Activated naive CD8-positive, alpha-beta T cell (primary cell): Measurements from ENCODE around the gene KANTR.

Experiments
- H3K27ac Mint-ChIP-seq: one replicate; pipeline ENCODE4 v1.8.0; 2021; ENCODE audit warnings: mixed read lengths
- H3K27me3 Mint-ChIP-seq: one replicate; pipeline ENCODE4 v1.8.0; 2021; ENCODE audit warnings: mixed read lengths
- H3K36me3 Mint-ChIP-seq: one replicate; pipeline ENCODE4 v1.8.0; 2021; ENCODE audit warnings: mixed read lengths
- H3K4me1 Mint-ChIP-seq: one replicate; pipeline ENCODE4 v1.8.0; 2021; ENCODE audit warnings: low read depth, mixed read lengths
- H3K4me3 Mint-ChIP-seq: one replicate; pipeline ENCODE4 v1.8.0; 2021; ENCODE audit warnings: mild to moderate bottlenecking, mixed read lengths
- H3K9me3 Mint-ChIP-seq: one replicate; pipeline ENCODE4 v1.8.0; 2021; ENCODE audit warnings: low read depth, mixed read lengths

KANTR gene

DNA sequence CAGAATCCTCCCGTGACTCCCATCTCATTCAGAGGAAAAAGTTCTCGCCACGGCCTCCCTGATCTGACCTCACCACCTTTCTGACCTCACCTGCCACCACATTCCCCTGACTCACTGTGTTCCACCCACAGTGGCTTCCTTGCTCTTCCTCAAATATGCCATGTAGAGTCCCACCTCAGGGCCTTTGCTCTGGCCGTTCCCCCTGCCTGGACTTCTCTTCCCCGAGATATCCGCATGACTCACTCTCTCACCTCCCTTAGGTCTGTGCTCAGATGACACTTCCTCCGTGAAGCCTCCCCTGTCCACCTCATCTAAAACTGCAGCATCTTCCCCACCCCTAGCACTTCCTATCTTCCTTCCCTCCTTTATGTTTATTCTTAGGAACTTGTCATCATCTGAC lies 18.9 kb upstream of the KANTR start:
- Mint-ChIP-seq H3K4me1 (peaks cover 18% of the 10 kb centered on the region), H3K9me3 (no peaks in the 10 kb centered on the region), H3K27me3 (no peaks in the 10 kb centered on the region), H3K36me3 (no peaks in the 10 kb centered on the region), H3K27ac (no peak overlapping the region), H3K4me3 (no peak overlapping the region)

DNA sequence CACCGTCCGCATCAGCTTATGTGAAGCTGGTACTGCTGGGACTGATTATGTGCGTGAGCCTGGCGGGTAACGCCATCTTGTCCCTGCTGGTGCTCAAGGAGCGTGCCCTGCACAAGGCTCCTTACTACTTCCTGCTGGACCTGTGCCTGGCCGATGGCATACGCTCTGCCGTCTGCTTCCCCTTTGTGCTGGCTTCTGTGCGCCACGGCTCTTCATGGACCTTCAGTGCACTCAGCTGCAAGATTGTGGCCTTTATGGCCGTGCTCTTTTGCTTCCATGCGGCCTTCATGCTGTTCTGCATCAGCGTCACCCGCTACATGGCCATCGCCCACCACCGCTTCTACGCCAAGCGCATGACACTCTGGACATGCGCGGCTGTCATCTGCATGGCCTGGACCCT lies 17.3 kb upstream of the KANTR start:
- H3K4me3 Mint-ChIP-seq, result no peak overlapping the region
- H3K9me3 Mint-ChIP-seq, result no peaks in the 10 kb centered on the region
- H3K36me3 Mint-ChIP-seq, result no peaks in the 10 kb centered on the region
- no peak overlapping the region for H3K27ac Mint-ChIP-seq
- H3K4me1 Mint-ChIP-seq, result peaks cover 24% of the 10 kb centered on the region
- H3K27me3 Mint-ChIP-seq, result no peaks in the 10 kb centered on the region

DNA sequence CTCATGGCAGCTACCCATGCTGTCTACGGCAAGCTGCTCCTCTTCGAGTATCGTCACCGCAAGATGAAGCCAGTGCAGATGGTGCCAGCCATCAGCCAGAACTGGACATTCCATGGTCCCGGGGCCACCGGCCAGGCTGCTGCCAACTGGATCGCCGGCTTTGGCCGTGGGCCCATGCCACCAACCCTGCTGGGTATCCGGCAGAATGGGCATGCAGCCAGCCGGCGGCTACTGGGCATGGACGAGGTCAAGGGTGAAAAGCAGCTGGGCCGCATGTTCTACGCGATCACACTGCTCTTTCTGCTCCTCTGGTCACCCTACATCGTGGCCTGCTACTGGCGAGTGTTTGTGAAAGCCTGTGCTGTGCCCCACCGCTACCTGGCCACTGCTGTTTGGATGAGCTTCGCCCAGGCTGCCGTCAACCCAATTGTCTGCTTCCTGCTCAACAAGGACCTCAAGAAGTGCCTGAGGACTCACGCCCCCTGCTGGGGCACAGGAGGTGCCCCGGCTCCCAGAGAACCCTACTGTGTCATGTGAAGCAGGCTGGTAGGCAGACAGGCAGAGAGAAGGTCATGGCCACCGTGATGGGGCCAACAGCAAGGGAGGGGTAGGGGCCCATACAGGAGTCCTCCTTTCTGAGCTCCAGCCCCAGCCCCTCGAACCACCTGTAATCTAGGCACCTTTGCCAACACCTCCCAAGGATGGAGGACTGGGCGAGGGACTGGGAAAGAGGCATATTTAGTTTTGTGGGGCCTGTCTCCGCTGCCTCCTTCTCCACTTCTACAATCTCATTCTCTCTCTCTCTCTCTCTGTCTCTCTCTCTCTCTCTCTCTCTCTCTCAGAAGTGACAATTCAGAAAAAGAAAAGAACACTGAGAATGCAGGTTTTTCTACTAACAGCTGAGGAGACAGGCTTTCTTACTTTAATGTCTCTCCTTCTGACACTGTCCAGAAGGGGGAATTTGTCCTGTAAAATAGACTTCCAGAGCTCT lies 16.4 kb upstream of the KANTR start:
- peaks cover 18% of the 10 kb centered on the region for H3K4me1 Mint-ChIP-seq
- H3K36me3 Mint-ChIP-seq, result no peaks in the 10 kb centered on the region
- no peaks in the 10 kb centered on the region for H3K27me3 Mint-ChIP-seq
- no peaks in the 10 kb centered on the region for H3K9me3 Mint-ChIP-seq
- H3K27ac Mint-ChIP-seq, result no peak overlapping the region
- no peak overlapping the region for H3K4me3 Mint-ChIP-seq

DNA sequence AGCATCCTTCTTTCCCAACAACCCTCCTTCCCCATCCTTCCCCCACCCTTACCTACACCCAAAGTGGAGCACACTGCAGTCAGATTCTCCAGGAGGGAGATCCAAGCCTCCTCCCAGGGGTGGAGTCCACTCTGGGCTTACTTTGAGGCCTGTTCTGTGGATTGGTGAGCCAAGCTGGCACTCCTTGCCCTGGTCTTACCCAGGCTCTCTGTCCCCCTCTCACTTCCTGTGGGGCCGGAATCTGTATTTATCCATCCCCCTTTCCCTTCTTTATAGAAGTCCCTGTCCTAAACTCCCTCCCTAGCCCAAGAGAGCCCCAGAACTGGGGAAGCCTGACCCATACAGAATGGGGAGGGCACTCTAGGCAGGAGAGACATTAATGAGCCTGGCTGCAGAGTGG lies 15.0 kb upstream of the KANTR start:
- H3K4me1 Mint-ChIP-seq, result peaks cover 25% of the 10 kb centered on the region
- H3K27ac Mint-ChIP-seq, result no peak overlapping the region
- H3K9me3 Mint-ChIP-seq, result no peaks in the 10 kb centered on the region
- no peaks in the 10 kb centered on the region for H3K27me3 Mint-ChIP-seq
- H3K36me3 Mint-ChIP-seq, result no peaks in the 10 kb centered on the region
- no peak overlapping the region for H3K4me3 Mint-ChIP-seq

DNA sequence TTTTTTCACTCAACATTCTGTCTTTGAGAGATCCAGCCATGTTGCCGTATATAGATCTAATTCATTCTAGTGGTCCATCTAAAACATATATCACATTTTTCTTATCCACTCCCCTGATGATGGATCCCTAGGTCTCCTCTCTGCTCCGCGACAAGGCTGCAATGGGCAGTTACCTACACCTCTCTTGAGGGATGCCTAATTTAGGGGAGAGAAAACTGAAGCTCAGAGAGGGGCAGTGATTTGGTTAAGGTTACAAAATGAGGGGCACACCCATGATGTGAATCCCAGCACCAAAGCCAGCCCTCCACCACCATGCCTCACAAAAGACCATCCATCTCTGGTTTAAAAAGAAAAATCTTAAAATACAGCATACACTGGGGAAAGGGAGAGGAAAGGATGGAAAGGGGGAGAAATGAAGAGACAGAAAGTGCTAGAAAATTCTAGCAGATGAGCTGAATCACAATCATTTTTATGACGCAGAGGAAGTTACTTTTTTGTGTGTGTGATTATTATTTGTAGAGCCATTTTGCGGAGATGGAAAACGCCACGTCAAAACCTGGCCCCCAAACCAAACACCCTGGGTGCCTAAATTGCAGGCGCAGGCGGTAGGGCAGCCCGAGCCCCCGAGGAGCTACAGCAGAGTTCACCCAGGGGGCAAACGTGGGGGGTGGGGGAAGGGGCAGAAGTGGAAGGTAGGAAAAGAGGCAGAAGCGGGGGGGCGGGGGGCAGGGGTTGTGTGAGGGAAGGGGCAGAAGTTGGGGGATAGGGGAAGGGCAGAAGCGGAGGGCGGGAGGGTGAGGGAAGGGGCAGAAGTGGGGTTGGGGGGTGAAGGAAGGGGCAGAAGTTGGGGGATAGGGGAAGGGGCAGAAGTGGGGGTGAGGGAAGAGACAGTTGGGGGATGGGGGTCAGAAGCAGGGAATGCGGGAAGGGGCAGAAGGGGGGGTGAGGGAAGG lies 13.0 kb upstream of the KANTR start:
- no peaks in the 10 kb centered on the region for H3K9me3 Mint-ChIP-seq

DNA sequence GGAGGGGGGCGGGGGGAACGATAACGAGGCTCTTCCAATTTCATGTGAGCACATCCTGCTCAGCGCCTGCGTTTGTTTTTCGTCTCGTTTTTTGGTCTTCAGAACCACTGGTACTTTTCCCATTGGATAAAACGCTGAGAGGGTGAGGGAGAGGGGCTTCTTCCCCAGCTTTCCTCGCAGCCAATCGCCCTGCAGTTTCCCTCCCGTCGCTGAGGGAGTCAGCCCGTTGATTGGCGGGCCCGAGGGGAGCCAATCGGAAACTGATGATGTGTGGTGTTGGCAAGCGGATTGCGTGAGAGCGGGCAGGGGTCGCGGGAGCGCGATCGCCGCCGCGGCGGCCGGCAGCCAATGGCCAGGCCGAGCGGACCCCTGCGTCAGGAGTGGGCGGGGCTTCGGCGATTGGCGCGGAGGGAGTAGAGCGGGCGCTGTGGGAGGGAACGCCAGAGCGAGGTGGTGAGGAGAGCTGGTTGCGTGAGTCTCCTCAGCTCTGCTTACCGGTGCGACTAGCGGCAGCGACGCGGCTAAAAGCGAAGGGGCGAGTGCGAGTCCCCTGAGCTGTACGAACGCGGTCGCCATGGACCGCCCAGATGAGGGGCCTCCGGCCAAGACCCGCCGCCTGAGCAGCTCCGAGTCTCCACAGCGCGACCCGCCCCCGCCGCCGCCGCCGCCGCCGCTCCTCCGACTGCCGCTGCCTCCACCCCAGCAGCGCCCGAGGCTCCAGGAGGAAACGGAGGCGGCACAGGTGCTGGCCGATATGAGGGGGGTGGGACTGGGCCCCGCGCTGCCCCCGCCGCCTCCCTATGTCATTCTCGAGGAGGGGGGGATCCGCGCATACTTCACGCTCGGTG lies 11.8 kb upstream of the KANTR start, which contains the start of gene TSPYL2:
TSPYL2 (plus strand) TSS at position 443 of the 848 bp plus-strand sequence; CDS start at position 575, 132 bp downstream.
- Mint-ChIP-seq H3K27ac (peak within 1 kb of the TSS; percentile 97), H3K36me3 (peaks cover 6% of the 10 kb centered on the region), H3K4me3 (peak within 1 kb of the TSS; percentile 94), H3K27me3 (no peaks in the 10 kb centered on the region), H3K4me1 (peaks cover 47% of the 10 kb centered on the region), H3K9me3 (no peaks in the 10 kb centered on the region)

More for the DNA sequence above, 13.0 kb upstream of the KANTR start:
- Mint-ChIP-seq H3K27ac (peak overlapping the region; percentile 90), H3K4me1 (peaks cover 38% of the 10 kb centered on the region), H3K4me3 (peak overlapping the region; percentile 85), H3K27me3 (no peaks in the 10 kb centered on the region), H3K36me3 (peaks cover 6% of the 10 kb centered on the region)

DNA sequence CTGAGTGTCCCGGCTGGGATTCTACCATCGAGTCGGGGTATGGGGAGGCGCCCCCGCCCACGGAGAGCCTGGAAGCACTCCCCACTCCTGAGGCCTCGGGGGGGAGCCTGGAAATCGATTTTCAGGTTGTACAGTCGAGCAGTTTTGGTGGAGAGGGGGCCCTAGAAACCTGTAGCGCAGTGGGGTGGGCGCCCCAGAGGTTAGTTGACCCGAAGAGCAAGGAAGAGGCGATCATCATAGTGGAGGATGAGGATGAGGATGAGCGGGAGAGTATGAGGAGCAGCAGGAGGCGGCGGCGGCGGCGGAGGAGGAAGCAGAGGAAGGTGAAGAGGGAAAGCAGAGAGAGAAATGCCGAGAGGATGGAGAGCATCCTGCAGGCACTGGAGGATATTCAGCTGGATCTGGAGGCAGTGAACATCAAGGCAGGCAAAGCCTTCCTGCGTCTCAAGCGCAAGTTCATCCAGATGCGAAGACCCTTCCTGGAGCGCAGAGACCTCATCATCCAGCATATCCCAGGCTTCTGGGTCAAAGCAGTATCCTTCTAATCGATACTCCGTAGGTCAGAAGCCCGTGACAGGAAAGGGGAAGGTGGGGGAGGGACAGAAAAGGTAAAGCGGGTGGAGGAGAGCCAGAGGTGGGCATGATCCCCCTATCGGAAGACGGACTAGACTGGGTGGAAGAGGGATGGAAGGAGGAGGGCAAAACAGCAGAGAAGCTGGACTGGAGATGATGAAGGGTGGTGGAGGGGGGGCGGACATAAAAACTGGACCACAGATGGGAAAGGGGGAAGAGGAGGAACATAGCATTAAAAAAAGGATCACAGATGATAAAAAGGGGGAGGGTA lies 10.9 kb upstream of the KANTR start:
- Mint-ChIP-seq H3K9me3 (no peaks in the 10 kb centered on the region), H3K27ac (peak overlapping the region; percentile 84), H3K4me1 (peaks cover 53% of the 10 kb centered on the region), H3K27me3 (no peaks in the 10 kb centered on the region), H3K4me3 (peak overlapping the region; percentile 94), H3K36me3 (peaks cover 6% of the 10 kb centered on the region)

DNA sequence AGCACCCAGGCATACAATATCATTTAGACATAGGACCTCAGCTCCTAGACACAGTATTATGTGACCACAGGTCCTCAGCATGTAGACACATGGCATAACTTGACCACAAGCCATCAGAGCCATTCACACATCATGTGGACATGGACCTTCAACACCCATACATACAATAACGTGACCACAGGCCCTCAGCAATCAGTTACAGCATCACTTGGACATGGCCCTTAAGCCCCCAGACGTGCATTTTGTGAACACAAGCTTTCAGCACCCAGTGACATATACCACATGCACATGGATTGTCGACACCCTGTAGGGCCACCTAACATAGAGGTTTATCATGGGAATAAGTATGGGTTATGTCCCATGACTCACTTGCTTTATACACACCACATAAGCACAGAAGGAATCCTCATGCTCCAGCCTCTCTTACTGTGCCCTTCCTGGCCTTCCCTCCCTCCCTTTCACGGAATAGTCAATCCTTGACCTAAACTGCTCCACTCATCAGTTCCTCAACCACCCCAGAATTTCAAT lies 9.8 kb upstream of the KANTR start:
- Mint-ChIP-seq H3K27me3 (no peaks in the 10 kb centered on the region), H3K4me1 (peaks cover 63% of the 10 kb centered on the region), H3K9me3 (no peaks in the 10 kb centered on the region), H3K36me3 (peaks cover 6% of the 10 kb centered on the region), H3K27ac (peak overlapping the region; percentile 87), H3K4me3 (peak overlapping the region; percentile 94)

DNA sequence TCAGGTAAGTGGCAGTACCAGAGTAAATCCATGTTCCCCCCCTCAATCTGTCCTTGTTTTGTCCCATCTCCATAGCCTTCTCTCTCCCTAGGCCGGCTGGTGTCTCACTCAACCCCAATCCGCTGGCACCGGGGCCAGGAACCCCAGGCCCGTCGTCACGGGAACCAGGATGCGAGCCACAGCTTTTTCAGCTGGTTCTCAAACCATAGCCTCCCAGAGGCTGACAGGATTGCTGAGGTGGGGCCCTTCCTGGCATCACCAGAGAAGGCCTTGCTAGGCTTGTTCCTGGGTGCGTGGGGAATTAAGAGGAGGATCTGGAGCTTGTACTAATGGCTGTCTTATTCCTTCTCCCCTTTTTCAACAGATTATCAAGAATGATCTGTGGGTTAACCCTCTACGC lies 9.1 kb upstream of the KANTR start:
- Mint-ChIP-seq H3K27ac (no peak overlapping the region), H3K36me3 (peaks cover 6% of the 10 kb centered on the region), H3K27me3 (no peaks in the 10 kb centered on the region), H3K4me3 (peak overlapping the region; percentile 94), H3K9me3 (no peaks in the 10 kb centered on the region), H3K4me1 (peaks cover 66% of the 10 kb centered on the region)

DNA sequence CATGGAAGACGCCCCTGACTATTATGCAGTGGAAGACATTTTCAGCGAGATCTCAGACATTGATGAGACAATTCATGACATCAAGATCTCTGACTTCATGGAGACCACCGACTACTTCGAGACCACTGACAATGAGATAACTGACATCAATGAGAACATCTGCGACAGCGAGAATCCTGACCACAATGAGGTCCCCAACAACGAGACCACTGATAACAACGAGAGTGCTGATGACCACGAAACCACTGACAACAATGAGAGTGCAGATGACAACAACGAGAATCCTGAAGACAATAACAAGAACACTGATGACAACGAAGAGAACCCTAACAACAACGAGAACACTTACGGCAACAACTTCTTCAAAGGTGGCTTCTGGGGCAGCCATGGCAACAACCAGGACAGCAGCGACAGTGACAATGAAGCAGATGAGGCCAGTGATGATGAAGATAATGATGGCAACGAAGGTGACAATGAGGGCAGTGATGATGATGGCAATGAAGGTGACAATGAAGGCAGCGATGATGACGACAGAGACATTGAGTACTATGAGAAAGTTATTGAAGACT lies 8.2 kb upstream of the KANTR start:
- H3K27me3 Mint-ChIP-seq, result no peaks in the 10 kb centered on the region
- H3K4me3 Mint-ChIP-seq, result peak overlapping the region; percentile 65
- H3K36me3 Mint-ChIP-seq, result peaks cover 6% of the 10 kb centered on the region
- no peaks in the 10 kb centered on the region for H3K9me3 Mint-ChIP-seq
- H3K27ac Mint-ChIP-seq, result peak overlapping the region; percentile 70
- H3K4me1 Mint-ChIP-seq, result peaks cover 61% of the 10 kb centered on the region

DNA sequence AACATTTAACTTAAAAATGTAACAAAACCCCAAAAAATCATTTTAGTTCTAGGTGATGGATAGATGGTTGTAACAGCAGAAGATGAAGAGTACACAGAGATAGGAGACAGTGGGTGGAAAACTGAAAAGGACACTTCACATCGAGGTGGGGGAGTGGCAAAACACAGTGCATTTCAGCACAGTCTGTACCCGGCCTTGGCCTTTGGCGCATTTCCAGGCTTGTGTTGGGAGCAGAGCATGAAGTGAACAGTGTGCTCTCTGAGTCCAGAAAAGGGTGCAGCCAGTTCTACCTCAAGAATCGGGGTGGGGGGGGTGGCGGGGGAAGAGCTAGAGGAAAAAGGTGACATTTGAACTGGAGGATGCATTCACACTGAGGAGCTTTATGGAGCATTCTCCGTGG lies 7.5 kb upstream of the KANTR start:
- Mint-ChIP-seq H3K27me3 (no peaks in the 10 kb centered on the region), H3K27ac (peak overlapping the region; percentile 70), H3K36me3 (peaks cover 6% of the 10 kb centered on the region), H3K4me3 (peak overlapping the region; percentile 65), H3K9me3 (no peaks in the 10 kb centered on the region), H3K4me1 (peaks cover 58% of the 10 kb centered on the region)

DNA sequence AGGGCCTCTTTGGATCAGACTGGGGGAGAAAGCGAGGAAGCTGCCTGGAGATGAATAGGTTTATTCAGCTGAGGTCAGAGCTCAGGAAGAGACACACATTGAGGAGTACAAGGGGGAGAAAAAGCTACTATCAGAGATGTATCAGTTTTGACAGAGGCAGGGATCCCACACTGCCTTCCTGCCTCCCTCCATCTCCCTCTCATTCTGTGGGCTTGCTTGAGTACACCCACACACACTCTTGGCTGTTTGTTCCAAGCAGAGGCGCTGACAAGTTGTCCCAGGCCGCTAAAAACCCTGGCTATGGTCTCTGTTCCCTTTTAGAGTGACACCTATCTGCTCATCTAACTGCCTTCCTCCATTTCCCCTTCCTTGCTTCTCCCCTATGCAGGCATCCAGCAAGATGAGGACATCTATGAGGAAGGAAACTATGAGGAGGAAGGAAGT lies 6.5 kb upstream of the KANTR start:
- H3K36me3 Mint-ChIP-seq, result peaks cover 6% of the 10 kb centered on the region
- peak overlapping the region; percentile 96 for H3K27ac Mint-ChIP-seq
- H3K9me3 Mint-ChIP-seq, result no peaks in the 10 kb centered on the region
- H3K4me3 Mint-ChIP-seq, result peak overlapping the region; percentile 54
- no peaks in the 10 kb centered on the region for H3K27me3 Mint-ChIP-seq
- peaks cover 56% of the 10 kb centered on the region for H3K4me1 Mint-ChIP-seq
